Measurements from ENCODE around the gene DAND5.
"Not testable (repeated sequence)": the region's sequence is repeated elsewhere in the genome, so short reads cannot be mapped to it uniquely, and the experiment has no call there.

DAND5 gene

DNA sequence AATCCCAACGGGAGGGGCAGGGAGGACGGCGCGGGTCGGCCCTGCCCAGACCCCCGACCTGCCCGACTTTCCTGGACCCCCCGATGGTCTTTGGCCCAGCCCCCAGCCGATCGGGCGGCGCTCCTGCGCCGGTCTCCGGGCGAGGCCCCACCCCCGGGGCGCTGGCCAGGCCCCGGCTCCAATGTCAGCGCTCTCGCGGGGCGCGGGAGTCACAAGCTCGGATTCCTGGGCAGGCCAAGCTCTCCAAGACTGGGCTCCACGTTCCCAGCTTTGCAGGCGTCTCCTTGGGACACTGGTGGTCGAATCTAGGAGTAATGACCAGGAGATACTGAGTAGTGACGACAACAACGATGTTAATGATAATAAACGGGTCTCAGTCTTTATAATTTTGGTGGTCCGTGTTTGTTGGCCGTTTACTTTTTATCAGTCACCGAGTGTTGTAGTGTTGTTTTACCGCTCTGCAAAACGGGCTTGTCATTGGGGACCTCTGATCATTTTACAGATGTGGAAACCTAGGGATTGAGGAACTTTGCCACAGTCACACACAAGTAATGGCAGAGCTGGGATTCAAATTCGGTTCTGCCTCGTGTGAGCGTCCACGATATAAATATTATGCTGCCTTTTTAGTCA is 23.2 kb upstream of the DAND5 start:
- DNase-seq, result no peak

DNA sequence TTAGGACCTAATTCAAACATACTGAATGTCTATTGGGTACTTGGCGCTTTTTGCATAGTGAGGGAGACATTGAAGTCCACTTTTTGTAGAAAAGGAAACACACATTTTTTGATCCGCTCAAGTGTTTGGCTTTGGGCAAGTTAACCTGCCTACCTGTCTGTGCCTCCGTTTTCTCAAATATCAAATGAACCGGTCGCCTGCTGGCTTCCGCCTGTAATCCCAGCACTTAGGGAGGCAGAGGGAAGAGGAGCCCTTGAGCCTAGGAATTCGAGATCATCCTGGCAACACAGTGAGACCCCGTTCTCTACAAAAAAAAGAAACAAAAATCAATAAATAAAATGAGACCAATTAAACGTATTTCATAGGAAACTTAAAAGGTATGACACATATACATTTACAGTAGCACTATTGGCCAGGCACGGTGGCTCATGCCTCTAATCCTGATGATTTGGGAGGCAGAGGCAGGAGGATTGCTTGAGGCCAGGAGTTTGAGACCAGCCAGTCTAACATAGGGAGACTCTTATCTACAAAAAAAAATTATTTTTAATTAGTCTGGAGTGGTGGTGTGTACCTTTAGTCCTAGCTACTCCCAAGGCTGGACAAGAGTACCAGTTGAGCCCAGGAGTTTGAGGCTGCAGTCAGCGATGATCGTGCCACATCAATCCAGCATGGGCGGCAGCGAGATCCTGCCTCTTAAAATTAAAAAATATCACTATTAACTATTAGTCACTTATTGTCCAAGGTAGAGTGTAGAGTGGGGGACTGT is 22.5 kb upstream of the DAND5 start:
- DNase-seq, result no peak

DNA sequence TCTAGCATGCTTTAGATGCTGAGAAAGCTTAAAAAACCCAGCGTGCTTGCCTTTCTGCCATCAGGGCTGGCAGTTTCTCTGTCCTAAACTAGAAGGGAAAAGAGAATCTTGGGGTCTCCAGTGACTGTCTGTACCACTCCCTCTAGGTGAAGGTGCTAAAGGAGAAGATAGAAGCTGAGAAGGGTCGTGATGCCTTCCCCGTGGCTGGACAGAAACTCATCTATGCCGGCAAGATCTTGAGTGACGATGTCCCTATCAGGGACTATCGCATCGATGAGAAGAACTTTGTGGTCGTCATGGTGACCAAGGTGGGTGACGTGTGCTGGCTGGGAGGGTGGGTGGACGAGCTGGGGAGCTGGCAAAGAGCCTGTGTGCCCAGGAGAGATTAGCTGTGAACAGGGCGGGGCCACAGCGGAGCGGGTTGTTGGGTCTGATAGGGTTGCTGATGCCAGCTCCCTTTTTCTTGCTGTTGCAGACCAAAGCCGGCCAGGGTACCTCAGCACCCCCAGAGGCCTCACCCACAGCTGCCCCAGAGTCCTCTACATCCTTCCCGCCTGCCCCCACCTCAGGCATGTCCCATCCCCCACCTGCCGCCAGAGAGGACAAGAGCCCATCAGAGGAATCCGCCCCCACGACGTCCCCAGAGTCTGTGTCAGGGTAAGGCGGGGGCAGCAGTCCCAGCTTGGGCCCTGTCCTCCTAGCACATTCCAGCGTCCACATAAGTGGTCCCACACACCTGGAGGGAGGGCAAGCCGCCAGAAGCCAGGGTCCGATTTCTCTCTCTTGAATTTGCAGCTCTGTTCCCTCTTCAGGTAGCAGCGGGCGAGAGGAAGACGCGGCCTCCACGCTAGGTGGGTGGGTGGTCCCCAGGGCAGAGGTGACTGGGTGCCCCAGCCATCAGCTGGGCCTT is 21.4 kb upstream of the DAND5 start:
- no peak for DNase-seq

DNA sequence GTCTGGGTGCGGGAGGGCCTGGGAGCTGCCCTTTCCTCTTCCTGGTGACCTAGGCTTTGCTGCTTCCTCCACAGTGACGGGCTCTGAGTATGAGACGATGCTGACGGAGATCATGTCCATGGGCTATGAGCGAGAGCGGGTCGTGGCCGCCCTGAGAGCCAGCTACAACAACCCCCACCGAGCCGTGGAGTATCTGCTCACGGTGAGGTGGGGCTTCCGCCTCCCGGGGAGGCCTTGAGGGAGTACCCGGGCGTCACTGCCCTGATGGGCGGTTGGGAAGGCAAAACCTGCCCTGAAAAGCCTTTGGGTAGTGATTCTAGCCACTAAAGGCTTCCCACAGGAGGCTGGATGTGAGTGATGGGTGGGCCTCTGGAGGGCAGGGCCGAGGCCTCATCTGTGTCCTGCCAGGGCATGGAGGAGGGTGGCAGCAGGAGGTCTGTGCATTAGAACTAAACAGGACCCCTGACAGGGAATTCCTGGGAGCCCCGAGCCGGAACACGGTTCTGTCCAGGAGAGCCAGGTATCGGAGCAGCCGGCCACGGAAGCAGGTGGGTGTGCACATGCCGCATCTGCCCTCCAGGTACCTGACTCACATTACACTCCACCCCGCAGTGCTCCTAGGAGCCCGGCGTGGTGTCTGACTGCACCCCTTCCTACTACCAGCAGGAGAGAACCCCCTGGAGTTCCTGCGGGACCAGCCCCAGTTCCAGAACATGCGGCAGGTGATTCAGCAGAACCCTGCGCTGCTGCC is 20.6 kb upstream of the DAND5 start:
- no peak for DNase-seq

DNA sequence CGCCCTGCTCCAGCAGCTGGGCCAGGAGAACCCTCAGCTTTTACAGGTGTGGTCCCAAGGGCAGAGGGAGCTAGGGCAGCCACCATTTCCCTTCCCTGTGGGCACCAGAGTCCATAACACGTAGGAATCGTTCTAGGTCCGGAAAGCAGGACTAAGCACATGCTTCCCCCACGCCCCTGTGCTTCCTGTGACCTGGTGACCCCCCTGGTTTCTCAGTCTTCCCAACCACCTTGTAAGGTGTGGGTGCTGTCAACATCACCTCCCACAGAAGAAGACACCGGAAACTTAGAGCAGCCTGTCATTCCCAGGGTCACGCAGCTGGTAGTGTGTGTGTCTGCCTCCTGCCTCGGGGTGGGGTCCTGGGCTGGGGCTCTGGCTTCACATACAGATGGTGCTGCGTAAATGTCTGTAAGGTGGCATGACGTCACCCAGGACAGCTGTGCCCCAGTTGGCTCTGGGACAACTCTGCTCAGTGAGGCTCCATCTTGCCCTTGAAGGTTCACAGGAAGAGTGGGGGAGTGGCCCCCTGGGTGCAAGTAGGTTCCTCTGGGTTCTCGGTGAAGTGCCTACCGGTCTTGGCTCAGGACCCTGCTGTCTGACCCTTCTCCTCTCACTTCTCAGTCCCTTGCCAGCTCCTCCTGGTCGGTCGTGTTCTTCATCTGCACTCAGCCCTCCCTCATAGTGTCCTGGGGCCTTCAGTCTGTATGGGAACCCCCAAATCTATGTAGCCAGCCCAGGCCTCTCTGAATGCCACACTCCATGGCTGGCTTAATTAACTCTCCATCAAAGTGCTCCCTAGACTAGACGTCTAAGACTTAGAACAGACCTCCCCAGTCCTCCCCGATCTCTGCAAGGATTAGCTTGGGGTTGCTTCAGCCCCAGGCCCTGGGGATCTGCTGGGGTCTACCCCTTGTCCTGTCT is 19.8 kb upstream of the DAND5 start:
- DNase-seq, result no peak

DNA sequence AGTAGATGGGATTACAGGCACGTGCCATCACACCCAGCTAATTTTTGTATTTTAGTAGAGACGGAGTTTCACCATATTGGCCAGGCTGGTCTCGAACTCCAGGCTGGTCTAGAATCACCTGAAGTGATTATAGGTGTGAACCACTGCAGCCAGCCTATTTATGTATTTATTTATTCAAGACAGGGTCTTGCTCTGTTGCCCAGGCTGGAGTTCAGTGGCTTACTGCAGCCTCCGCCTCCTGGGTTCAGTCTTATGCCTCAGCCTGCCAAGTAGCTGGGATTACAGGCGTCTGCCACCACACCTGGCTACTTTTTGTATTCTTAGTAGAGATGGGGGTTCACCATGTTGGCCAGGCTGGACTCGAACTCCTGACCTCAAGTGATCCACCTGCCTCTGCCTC is 17.3 kb upstream of the DAND5 start:
- DNase-seq, result not testable (repeated sequence)

DNA sequence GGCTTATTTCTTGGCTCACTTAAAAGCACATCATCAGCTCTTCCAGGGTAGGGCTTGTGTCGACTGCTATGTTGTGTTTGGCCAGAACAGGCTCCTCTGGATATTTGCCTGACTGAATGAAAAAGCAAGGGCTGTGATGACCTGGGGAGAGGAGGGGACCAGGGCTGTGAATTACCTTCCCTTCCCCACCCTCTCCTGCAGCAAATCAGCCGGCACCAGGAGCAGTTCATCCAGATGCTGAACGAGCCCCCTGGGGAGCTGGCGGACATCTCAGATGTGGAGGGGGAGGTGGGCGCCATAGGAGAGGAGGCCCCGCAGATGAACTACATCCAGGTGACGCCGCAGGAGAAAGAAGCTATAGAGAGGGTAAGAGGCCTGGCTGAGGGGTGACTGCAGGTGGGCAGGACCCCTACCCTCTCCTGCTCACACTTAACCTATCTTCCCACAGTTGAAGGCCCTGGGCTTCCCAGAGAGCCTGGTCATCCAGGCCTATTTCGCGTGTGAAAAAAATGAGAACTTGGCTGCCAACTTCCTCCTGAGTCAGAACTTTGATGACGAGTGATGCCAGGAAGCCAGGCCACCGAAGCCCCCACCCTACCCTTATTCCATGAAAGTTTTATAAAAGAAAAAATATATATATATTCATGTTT is 16.8 kb upstream of the DAND5 start:
- DNase-seq, result no peak

DNA sequence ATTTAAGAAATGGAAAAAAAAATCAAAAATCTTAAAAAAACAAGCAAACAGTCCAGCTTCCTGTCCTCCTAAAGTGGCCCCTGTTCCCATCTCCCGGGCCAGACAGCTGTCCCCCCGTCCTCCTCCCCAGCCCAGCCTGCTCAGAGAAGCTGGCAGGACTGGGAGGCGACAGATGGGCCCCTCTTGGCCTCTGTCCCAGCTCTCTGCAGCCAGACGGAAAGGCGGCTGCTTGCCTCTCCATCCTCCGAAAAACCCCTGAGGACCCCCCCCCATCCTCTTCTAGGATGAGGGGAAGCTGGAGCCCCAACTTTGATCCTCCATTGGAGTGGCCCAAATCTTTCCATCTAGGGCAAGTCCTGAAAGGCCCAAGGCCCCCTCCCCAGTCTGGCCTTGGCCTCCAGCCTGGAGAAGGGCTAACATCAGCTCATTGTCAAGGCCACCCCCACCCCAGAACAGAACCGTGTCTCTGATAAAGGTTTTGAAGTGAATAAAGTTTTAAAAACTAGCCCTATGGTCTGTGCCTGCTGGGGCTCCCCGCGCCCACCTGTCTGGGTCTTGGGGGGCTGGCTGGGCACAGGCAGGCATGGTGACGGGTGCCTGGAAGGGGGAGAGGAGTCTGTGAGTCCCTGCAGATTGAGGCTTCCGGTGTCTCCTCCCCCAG is 16.1 kb upstream of the DAND5 start:
- DNase-seq, result no peak

DNA sequence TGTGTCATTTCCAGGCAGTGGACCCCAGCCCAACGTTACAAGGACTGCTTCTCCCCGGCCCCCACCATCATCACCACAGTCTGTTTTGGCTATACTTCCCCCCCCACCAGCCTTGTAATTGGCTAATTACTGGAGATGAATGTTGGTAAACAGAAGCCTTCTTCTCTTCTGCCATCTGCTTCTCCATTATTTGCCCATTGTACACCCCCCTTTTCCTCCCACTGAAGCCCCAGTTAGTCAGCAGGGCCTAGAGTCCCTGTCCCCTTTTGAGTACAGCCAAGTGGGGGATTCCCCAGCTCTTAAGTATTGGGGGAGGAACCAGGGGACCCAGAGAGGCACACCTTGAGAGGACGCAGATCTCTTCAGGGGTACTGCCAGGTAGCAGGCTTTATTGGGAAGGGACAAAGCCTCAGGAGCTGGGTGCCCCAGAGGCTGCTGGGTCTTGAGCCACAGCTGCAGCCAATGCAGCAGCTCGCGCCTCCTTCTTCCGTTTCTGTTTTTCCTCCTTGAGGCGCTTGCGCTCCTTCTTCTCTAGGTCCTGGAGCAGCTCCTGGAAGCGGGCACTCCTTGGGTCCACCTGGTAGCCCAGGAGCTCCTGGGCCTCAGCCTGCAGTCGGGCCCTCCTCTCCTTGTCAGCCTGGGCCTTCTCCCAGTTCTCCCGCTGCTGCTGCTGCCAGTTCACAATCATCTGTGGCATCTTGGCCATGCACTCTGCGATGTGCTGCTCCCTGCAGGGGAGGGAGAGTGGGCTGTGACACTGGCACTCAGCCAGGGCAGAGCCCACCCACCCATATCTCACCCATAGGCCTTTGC is 15.4 kb upstream of the DAND5 start:
- no peak for DNase-seq

DNA sequence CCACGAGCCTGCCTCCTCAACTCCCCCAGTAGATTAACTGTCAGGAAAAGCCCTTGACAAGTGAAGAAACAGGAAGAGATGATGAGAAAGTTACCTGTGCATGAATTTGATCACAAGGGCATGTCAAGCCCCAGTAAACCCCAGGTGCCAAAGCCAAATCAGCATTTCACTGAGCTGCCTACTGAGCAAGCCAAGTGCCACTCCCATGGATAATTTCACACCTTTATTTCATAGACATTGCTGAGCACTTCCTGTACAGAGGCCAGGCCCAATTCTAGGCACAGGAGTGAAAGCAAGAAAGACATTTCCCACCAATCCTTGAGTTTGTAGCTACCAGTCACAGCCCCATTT is 14.8 kb upstream of the DAND5 start:
- DNase-seq, result no peak

DNA sequence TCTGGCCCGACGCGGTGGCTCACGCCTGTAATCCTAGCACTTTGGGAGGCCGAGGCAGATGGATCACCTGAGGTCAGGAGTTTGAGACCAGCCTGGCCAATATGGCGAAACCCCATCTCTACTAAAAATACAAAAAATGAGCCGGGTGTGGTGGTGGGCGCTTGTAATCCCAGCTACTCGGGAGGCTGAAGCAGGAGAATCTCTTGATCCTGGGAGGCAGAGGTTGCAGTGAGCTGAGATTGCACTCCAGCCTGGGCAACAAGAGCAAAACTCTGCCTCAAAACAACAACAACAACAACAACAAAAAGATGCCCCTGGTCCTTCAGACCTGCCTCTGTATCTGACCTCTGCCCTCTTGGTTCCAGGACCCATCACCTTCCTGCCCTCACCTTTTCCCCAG is 13.8 kb upstream of the DAND5 start:
- not testable (repeated sequence) for DNase-seq

DNA sequence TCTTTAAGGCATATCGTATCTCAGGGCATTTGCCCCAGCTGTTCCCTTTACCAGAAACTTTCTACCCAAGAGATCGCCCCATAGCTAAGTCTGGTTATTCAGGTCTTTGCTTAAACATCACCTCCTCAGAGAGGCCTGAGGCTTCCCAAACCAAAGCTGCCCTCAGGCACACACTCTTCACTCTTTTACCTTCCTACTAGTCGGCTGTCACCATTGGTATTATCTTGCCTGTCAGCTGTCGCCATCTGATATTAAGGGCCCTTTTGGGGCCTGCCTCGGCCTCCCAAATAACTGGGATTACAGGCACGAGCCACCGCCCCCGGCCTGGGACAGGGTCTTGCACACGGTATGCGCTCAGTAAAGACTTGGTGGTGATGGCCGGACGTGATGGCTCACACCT is 13.4 kb upstream of the DAND5 start:
- DNase-seq, result no peak

DNA sequence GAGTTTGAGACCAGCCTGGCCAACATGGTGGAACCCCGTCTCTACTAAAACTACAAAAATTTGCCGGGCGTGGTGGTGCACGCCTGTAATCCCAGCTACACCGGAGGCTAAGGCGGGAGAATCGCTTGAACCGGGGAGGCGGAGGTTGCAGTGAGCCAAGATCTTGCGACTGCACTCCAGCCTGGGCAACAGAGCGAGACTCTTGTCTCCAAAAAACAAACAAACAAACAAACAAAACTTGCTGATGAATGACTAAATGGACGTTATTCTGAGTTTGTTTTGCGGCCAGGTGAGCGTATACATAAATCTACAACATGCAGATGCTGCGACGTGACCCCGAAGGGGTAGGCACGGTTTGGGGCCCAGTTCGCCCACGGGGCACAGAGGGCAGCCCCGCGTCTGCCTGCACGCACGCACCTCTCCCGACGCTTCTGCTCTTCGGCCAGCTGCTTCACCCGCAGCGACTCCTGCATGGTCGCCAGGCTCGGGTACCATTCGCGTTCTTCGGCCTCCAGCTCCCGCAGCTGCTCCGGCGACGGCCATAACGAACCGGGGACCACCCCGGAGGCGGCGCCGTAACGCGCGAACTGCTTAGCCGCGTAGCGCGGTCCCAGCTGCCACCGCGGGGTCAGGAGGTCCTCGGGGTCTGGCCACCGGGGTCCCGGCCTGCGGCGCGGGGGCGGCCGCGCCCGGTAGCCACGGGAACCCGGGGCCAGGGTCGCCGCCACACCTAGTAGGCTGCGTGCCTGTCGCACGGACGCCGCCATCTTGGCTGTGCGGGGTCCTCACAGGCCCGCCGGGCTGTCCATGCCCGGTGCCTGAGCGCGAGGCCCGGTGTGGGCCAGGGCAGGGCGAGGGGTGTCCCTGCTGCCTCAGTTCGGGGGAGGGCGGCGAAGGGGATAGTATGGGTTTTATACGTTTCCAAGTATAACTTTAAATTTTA is 12.7 kb upstream of the DAND5 start, which contains the start of gene GADD45GIP1:
GADD45GIP1 (minus strand) TSS at position 778 of the 943 bp plus-strand sequence; CDS start at position 767, 11 bp downstream.
- DNase-seq, result peak; percentile 18 to 39

DNA sequence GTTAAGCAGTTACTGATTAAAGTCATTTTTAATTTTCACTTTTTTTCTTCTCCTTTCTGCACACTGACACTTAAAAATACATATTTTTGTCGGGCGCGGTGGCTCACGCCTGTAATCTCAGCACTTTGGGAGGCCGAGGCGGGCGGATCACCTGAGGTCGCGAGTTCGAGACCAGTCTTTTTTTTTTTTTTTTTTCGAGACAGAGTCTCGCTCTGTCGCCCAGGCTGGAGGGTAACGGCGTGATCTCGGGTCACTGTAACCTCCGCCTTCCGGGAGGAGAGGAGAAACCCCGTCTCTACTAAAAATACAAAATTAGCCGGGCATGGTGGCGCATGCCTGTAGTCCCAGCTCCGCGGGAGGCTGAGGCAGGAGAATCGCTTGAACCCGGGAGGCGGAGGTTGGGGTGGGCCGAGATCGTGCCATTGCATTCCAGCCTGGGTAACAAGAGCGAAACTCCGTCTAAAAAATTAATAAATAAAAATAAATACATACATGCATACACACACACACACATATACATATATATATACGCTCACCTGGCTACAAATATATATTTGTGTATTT is 11.9 kb upstream of the DAND5 start:
- DNase-seq, result not testable (repeated sequence)

DNA sequence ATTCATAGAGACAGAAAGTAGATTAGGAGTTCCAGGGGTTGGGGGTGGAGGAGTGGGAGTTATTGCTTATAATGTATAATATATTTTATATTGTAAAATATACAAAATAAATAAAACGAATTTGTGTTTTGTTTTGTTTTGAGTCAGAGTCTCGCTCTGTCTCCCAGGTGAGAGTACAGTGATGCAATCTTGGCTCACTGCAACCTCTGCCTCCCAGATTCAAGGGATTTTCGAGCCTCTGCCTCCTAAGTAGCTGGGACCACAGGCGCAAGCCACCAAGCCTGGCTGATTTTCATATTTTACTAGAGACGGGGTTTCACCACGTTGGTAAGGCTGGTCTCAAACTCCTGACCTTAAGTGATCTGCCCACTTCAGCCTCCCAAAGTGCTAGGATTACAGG is 9.9 kb upstream of the DAND5 start:
- no peak for DNase-seq

DNA sequence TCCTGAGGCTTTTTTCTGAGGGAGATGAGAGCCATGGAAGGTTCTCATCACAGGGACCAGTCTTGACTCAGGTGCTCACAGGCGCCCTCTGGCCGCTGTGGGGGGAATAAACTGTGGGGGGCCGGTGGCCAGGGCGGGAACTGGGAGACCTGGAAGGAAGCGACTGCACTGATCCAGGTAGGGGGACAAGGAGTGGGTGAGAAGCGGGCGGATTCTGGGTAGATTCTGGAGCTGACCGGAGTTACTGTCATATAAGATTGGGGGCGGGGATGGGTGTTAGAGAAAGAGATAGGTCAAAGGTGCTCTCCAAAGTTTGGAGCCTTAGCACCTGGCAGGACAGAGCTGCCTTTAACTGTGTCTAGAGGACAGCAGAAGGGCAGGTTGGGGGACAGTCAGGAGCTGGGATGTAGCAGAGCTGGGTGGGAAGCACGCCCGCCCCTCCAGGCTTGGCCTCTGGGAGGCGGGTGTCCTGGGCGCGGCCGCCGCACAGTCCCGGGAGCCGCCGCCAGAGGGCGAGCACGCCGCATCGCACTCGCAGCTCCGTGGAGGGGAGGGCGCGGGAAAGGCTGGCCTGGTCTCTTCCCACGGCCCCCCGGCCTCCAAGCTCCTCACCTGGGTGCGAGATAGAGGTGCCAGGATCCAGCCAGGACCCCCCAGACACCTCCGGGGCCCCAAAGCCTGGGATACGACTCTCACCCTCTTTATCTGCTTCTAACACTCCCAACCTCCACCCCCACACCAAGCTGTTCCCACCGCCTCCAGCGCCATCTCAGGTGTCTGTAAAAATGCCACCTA is 4.2 kb upstream of the DAND5 start:
- DNase-seq, result peak; percentile 7 to 29

DNA sequence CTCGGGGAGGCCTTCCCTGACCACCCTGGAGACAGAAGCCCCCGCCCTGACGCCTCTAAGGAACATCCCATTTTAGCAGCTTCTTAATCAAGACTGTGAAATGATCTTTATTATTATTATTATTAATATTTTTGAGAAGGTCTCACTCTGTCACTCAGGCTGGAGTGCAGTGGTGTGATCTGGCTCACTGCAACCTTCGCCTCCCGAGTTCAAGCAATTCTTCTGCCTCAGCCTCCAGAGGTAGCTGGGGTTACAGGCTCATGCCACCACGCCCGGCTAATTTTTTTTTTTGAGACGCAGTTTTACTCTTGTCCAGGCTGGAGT is 3.6 kb upstream of the DAND5 start:
- no peak for DNase-seq

DNA sequence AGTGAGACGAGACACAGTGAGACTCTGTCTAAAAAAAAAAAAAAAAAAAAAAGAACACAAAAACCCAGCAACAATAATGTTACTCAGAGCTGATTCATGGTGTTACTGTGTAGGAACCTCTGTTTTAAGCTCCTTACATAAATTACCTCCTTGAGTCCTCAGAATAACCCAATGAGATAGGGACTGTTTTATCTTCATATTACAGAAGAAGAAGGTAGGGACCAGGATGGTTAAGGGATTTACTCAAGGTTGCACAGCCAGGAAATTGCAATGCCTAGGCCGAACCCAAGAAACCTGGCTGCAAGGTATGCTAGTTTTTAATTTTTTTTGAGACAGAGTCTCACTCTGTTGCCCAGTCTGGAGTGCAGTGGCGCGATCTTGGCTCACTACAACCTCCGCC is 1.5 kb upstream of the DAND5 start:
- no peak for DNase-seq

Data from NCI-H187 (cell line).